HG02885 (cell line): ENCODE results near the gene IGF1.

Source experiments
- ATAC-seq: cut with Tn5 transposase; IDR thresholded peaks from one replicate; pipeline ENCODE4 v1.9.1; 2021; ENCODE audit warnings: mild to moderate bottlenecking; ENCODE audit not compliant: unreplicated experiment, poor library complexity

IGF1 gene

DNA sequence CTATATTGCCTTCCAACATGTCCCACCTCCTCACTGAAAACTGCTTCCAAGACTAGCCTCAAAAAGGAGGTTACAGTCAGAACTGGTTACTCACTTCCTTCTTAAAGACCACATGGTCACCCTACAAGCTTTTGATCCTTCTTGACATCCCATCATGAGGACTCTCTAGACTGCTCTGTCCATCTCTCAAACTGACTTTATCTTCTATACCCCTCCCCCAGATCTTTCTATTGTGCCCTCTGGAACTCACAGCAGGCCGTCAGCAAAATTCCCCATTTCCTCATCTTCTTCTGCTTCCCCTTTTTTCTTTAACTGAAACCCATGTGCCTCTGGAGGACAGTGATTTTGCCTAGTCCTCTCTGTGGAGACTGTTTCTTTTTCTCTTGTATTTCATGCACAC lies 18.1 kb upstream of the IGF1 start:
- no peak for ATAC-seq

DNA sequence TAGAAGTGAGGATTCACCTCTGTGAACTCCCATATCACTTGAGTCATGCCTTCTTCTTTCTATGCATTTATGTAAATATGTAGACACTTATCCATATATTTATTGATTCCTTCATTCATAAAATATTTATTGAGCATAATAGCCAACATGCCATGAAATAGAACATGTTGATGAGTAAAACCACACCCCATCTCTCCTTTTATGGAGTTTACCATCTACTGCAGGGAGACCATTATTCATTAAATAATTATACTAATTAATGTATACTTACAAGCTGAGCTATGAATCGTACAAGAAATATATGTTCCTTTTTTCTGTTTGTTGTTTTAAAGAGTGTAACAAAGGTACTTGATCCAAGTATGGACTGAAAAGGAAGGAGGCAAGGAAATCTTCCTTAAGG lies 17.4 kb upstream of the IGF1 start:
- no peak for ATAC-seq

DNA sequence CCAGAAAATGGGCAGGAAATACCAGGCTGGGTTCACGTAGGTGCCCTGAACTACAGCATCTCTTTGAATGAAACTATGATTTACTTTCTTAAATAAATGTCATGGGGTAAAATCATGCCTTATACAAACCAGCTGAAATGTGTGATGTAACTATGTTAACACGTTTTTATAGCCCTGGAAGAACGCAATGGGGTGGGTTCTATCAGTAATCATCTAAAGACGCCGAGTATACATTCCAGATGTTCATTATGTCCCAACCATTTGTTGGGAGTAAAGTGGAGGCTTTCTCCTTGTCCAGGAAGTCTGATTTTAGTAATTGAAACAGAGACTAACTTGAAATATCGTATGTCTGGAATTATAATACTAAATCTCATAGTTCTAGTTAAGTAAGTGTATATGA lies 16.2 kb upstream of the IGF1 start:
- ATAC-seq: no peak

DNA sequence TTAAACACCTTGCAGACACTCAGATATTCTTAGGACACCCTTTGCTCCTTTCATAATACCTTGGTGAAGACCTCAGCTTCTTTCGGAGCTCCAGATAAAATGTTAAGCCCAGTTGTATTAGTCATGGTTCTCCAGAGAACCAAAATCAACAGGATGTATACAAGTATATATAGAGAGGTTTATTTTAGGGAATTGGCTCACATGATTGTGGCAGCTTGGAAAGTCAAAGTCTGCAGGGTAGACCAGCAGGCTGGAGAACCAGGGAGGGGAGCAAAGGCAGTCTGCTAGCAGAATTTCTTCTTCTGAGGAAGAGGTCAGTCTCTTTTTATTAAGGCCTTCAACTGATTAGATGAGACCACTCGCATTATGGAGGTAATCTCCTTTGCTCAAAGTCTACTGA lies 6.9 kb upstream of the IGF1 start:
- ATAC-seq: no peak

DNA sequence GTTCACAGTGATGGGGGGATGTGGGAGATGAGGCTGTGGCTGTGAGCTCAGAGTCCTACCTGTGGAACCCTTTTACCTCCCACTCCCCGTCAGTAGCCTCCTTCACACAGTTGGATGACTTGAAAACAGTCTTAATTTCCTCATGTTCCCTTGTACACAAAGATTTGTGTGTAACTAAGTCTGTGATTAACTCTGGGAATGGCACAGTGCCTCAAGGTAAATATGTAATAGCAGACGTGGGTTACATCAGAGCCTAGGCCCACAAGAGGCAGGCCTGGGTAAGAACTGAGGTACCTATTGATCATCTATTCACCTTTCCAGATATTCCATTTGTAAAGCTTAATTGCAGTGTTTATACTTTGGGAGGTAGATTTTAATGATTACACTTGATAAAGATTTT lies 5.8 kb upstream of the IGF1 start:
- no peak for ATAC-seq

DNA sequence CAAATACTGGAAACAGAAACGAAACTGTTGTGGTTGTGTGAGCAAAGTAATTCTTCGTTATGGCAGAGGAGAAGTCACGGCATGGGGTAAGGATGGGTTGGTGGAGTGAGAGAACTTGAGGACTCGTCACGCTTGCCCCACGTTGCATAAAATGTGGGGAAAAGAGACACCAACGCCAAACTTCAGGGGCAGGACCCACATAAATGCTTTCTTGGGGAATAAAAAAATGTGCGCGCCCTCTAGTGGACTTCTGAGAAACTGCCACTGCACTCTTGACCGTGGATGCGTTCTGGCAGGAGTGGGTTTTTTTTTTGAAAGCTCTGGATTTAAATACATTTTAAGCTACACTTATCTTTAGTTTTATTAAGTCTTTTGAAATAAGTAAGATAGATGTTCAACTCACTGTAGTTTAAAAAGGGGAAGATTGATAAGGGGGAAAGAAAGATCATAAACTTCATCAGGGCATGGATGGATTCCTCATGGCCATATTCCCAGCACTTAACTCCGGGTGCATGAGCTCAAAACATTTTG lies 4.1 kb upstream of the IGF1 start:
- peak; percentile 54 for ATAC-seq

DNA sequence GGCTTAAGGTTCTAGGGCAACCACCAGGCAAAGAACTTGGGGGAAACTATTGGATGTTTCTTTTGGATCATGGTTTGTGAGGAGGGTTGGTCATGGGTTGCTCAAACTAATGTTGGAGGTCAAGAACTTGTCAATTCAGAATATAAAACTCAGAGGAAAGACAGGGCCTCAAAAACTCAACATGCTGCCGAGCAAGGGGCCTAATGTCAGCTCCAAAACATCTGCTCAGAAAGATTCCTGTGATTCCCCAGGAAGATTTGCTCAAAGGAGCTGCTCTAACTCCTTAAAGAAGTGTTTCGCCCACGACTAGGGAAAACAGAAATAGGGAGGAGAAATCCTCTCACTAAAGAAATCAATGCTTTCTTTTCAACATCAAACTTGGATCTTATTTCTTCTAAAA lies 3.7 kb upstream of the IGF1 start:
- ATAC-seq: no peak

DNA sequence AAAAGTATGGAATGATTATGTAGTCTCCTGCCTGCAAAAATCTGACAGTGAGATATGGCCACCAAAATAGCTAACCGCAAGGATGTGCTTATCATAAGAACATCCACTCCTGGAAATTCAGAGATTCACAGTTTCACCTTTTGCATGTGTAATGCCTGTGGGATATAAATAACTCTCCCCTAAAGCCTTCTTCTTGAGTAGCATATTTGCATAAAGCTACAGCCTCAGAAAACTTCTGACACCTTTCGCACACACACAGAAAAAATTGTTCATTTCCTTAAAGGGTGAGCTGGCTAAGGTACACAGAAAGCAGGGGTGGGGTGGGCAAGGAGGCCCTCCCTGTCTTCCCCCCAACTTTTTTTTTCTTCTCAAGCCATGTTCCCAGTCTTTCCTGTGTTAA lies 3.1 kb upstream of the IGF1 start:
- ATAC-seq: peak; percentile 65

DNA sequence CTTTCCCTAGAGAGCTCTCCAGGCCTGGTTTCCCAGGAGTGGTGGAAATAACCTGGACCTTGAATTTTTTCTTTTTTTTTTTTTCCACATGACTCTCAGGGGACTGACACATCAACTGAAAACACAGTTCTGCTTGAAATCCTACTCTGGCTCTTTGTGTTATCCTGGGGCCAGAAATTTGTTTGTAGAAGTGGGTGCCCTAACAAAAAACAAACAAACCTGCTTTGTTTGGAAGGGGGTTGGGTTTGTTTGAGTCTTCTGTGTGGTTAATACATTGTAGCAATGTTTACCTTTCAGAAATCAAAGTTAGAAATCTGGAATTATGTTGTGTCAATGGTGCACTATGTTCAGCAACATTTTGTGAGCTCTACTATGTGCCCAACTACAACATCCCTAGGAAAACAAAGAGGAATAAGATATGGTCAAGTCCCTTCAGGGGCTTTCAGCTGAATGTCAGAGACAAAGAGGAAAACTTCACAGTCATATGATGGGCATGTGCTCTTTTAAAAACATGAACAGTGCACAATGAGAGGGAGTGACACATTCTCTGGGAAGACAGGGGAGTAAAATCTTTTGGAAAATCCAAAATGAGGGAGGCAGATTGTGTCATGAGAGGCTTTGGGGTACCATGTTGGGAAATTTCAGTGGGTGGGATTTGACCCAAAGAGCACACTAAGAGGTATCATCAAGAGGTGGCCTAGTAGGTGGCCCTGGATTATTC lies 1.5 kb upstream of the IGF1 start:
- ATAC-seq: no peak

DNA sequence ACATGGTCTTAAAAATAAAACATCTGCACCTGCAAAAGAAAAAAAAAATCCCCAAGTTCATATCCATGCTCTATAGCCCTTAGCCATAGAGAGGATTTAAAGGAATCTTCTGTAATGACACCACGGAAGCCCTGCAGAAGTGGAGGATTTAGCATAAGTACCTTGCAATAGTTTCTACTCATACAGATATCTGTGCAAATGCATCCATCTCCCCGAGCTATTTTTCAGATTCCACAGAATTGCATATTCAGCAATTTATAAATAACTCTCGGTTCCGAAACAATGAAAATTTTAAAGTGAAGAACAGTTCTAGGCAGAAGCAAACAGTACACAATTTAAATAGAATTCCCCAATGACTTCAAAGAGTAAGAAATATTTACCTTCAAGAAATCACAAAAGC lies 424 bp downstream of the IGF1 start:
- ATAC-seq: no peak

DNA sequence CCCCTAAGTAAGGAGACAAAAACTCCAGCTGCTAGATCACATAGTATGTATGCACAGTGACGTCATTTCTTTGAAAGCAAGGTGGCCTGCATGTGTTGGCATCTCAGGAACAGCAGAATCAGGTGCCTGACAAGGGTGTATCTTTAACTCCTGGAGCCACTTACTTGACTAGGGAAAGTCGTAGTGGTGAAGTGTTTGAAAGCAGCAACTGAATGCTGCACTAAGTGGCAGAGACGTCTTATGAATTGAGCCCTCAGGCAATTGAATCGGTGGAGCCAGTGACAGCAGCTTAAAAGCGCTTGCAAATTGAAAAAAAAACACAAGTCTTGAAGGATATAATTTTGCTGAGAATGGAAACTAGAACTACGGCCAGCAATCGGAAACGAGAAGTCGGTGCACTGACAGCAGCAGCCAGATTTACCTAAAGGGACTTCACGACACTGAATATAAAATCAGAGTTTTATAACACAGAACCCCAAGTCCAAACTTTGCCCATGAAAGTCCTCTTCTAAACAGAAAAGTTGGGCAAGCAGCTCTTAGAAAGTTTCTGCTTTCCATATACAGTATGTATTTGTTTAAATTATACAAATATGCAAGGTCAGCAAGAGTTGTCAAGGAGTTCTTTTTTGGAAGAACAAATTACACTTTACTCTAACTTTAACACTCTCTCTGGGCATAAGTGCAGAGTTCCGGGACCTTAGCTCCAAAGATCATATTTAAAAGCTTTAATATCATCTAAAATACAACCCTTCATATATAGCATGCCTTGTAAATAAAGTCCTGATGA lies 1.1 kb downstream of the IGF1 start:
- peak; percentile 41 for ATAC-seq

DNA sequence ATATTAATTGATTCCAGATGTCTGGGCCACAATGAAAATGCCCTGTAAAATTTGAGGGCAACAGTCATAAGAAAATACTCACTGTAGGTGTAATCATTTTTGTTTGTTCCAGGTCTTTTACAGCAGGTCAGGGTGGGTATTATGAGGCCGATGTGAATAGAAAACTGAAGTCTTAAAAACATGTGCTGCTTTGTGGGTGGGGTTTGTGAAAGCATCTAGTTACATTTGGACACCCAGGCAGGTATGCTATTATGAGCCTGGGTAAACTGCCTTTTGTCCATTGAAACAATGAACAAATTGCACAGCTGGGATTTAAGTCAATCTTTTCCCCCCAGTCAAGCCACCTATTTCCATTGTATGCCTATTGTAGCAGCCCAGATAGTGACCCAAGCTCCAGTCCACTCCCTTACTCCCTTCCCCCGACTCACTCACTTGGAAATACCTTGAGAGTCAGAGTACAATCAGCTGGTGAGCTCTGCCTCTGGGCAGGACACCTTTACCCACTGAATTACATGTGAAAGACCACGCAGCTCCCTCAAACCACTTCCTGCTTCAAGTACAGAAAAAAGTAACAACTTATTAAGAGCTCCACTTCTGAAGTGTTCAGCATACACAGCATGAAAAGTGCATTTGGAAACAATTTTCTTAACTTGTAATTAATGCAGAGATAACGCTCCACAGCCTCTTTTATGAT lies 1.8 kb downstream of the IGF1 start:
- ATAC-seq: peak; percentile 57

DNA sequence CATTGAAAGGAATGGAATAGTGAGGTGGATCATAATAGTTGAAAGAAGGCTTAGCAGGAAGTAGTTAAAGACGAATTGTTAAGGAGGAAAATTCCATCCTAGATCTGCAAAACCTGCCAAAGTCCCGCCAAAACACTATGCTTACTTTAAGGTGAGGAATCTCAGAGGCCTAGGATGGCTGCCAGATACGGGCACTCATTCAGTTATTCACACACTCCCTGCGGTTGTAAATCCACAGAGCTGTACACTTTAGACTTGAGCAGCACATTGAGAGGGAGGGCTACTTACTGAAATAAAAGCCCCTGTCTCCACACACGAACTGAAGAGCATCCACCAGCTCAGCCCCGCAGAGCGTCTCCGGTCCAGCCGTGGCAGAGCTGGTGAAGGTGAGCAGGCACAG lies 5.0 kb downstream of the IGF1 start:
- no peak for ATAC-seq

DNA sequence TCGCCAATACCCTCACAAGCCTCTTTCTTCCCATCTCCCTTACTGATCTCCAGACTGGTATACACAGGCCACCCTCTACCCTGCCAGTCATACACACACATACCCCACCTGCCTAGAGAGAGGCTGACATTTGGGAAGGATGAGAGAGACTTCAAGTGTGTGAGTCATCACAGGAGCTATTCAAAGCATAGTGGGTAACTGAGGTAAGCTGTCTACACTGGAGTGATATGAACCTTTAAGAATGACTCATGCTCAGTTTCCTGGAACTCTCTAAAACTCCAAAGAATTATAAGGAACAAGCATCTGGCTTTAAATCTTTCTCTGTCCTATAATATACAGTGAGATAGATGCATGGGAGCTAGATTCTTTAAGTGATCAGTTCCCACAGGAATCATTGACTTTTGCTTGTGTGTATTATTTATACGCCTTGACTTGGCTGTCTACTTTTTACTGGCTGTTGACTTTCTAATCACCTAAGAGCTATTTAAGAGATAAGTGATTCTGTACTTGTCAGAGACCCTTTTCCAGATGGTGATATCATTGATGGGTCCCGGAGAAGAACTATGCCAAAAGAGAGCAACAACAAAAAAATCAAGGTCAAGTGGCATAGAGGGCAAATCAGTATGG lies 5.8 kb downstream of the IGF1 start:
- no peak for ATAC-seq

DNA sequence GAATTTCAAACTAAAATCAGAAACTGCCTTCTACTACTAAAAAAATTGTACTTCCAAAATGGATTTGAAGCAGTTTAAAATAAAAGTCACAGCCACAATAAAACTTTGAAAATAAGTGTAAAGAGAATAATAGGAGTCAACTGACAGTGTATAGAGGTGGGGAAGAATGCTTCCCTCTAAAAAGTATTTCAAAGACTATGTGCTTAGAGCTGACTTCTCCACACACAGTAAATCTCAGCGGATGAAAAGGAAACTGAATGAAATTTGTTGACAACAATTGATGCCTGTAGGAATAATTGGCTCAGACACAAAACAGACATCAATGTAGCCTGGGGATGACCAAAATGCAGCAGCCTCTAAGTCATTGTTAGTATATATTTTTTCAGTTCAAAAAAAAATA lies 7.9 kb downstream of the IGF1 start:
- no peak for ATAC-seq

DNA sequence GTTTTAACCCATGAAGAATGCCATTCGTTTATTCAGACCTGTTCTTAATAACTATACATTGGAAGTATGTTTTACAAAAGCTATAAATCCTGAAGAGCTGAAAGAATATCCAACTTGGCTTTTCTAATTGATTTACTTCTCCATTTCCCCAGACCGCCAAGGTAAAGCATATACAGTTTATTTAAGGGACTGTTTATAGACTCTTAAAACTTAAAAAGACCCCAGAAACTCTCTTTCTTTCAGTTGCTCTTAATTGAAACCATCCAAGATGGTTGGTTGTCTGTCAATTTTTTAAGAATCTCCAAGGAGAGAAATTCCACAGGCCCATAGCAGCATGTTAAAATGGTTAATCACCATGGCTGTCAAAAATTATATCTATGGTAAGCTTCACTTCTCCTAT lies 8.8 kb downstream of the IGF1 start:
- no peak for ATAC-seq

DNA sequence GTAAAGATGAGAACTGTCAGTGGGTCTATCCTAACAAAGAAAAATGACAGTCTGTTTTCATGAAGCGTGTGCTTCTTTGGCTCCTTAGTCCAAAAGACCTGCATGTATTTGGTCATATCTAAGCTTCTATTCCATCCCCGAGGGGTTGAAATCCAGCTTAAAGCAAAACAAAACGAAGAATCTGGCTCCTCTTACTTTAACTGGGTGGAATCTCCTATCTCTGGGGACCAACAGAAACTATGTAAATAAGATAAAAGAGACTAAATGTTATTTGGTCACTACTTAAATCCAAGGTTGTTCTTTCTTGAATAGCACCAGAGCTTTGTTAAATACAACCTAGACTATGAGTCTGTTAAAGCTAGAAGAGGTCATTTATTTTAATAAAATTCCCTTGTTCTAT lies 9.4 kb downstream of the IGF1 start:
- no peak for ATAC-seq

DNA sequence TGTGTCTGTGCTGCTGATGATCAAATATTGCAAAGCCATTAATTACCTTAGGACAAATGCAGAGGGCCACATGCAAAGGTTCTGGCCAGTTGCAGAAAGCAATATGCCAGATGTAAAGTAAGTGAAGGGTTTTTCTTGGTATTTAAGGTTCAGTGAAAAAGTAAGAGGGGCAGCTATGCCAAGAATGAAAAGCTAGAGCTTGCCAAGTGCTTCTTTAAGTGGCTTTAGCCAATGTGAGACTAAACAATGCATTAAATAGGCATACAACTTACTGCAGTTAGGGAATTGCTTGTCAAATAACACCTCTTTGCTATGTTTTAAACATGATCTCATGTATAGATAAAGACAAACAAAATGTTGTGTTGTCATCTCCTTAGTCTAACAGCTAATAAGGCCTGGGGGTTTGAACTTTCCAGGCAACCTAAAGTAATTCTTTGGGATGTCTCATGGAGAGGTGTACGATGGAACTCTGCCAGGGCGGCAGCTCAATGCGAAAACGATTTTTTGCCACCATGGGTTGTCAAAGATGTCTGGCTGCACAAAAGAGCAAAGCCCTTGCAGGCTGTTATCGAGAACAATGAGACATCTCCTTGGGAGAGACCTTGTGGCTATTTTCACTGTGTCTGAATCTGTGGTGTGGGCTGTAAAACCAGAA lies 12.0 kb downstream of the IGF1 start:
- ATAC-seq: no peak

DNA sequence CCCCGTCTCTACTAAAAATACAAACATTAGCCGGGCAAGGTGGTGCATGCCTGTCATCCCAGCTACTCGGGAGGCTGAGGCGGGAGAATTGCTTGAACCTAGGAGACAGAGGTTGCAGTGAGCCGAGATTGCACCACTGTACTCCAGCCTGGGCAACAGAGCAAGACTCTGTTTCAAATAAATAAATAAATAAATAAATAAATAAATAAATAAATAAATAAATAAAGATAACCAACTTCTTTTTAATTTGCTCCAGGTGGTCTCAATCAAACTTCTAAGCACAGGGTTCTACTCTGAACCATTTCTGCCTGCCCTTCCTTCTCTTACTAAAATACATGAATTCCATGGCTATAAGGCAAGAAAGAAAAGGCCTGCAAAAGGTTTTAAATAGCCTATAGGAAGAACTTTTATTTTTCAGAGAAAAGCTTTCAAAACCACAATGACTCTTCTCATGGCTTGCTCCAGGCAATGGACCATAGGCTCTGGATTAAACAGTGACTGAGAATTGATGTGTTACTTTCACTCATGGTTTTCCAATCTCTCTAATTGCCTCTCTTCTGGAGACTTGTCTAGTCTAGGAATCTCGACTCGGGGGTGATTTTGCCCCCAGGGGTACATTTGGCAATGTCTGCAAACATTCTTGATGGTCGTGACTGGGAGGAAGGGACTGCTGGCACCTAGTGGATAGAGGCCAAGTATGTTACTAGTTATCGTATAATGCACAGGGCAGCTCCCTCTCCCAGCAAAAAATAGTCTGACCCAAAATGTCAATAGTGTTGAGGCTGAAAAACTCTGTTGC lies 14.4 kb downstream of the IGF1 start:
- no peak for ATAC-seq
